GOT3 (cell line): ENCODE measurements around the gene SLC40A1.

Experiments
- DNase-seq: peaks from one replicate; lab custom pipeline; 2025; ENCODE audit warnings: mixed read lengths; lab: John Stamatoyannopoulos, UW

SLC40A1 gene

DNA sequence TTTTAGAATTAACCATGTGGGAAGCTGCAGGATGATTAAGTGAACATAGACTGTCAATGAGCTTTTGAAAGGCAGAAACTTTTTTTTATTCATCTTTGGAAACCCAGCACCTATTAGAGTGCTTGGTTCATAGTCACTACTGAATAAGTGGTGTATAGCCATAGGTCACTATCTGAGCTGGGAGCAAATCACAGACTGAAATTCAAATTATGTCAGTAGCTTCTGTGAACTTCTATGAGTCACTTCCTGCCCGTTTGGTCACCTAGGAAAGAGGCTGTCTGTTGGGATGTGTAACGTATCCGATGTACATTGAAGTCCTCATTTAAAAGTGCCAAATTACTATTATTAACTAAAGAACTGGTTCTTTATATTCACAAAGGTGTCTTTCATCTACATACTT, 20.5 kb upstream of the SLC40A1 start:
- DNase-seq: no peak

DNA sequence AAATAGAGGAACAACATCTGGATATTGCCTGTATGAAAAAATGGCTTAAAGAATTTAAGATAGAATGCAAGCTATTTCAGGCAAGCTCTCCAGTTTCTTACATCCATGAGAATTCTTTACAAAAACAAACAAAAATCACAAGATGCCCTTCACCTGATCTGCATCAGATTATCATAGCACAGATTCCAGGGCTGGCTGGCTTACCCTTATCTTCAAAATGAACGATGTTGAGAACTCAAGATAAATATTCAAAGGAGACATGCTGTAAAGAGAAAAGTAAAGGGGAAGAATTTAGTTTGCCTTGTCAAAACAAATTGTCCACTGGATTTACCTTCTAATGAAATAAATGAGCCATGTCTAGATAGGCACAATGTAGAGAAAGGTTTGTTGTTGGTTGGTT, 18.7 kb upstream of the SLC40A1 start:
- DNase-seq: no peak

DNA sequence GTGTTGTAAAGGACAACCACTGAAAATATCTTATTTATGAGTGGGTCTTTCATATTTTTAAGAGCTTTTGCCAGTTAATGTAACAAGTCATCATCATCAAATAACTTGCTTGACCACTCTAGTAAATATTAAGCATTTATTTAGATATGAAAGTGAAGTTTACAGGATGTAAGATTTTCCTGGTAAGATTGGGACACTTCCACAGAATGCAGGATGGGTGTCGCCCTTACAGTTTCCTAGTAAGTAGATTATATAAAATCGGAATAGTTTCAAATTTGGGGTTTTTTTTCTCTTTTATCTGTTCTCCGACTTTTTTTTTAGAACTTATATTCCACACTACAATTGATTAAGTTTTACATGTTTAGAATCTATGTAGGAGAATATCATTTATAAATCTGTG, 14.8 kb upstream of the SLC40A1 start:
- no peak for DNase-seq

DNA sequence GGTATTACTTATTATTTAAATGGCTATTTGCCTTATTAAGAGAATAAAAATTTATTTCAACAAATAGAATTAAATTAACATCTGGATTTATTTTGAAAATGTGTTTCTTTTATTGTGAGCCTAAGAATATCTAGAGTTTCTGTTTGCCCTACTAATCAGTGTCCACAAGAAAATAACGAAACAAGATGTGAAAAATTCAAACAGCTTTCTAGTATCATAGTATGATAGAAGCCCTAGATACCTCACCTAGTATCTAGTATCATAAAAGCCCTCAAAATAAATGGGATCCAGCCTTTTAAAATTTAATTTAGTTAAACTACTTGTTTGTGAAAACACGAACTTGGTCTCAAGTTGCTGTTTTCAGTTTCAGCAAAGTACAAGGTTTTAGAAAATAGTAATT, 13.7 kb upstream of the SLC40A1 start:
- DNase-seq: no peak

DNA sequence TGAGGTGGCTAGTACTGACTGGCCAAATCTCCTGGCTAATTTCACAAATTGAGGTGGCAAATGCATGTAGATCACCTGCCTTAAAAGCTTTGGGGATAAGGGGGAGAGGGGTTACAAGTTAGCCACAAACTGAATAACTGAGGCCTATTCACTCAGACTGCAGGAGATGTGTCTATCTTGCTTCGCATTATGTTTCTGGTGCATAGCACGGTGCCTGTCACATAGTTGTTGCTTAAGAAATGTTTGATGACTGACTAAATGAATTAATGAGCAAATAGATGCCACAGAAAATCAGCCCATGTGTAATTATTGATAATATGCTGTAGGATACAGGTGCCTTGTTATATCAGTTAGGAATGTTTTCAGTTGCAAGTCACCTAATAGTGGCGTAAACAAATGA, 12.5 kb upstream of the SLC40A1 start:
- no peak for DNase-seq

DNA sequence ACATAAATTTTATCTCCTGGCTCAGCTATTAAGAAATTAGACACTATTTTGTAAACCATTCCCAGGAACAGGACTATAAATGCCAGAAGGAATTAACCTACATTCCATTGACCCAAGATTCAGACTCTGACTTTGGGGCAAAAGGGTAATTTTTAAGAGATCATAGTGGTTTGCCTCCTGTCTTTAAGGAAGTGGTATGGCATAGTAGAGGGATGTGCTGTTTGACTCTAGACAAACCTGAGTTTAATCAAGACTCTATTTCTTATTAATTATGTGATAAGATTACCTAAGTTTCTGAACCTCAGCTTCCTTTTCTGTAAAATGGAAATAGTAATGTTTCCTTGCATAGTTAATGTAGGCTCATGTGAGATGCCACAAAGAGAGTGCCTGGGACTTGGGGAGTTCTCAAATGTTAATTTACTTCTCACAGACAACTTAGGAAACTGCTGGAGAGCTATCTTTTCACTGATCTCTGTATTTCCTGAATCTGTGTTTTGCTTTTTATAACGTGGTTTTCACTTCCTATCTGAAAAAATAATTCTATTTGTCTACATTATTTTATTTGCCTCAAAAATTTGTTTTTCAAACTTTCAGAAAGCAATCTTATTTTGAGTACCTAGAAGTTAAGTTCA, 11.9 kb upstream of the SLC40A1 start:
- no peak for DNase-seq

DNA sequence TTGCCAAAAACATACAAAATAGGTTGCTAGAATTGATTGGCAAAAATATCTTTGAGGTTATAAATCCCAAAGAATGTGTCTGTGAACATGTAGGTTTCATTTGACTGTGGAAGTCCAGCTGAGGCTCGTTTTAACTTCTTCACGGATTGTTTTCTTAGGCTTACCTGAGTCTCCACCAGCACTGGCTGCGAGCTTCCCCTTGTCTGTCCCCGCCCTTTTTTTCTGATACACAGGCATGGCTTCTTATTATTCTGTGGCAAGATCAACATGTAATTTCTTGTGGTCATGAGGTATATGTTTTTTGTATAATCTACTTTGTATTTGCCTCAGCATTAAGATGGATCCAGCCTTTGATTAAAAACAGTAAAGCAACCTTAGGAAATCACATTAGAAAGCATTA, 7.2 kb upstream of the SLC40A1 start:
- no peak for DNase-seq

DNA sequence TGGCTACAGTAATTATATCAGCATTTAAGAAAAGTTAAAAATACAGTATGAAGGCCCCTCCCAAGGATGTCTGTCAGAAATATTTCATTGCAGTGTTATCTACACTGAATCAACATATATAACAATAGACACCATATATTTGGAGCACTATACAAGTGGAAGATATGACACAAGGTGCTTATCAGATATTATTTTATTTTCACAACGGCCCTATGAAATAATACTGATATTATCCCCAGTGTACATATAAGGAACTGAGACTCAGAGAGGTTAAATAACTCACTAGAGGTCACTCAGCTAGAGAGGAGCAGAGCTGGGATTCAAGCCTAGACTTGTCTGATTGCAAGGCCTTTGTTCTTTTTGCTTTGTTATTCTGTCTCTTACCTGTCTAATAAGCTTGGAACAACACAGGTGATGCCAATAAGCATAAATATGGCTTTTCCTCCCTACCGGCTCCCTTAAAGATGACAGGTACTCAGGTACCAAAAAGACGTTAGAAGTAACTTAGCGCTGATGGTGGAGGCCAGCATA, 4.7 kb upstream of the SLC40A1 start:
- no peak for DNase-seq

DNA sequence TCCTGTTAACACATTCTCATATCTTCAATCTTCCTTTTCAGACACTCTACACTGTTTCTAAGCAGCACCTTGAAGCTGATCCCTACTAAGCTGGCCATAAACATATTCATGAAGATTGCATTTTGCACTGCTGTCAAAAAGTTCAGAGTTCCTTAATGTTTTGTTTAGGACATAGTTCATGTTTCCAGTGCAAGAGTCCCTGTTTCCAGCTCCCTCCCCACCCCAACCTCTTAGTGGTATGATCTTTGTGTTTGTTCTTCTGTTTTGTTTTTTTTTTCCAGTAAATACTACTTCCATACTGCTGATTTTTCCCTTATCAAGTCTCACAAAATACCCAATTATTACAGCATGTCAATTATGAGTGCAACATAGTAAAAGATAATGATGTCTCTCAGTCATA, 4.1 kb upstream of the SLC40A1 start:
- DNase-seq: no peak

DNA sequence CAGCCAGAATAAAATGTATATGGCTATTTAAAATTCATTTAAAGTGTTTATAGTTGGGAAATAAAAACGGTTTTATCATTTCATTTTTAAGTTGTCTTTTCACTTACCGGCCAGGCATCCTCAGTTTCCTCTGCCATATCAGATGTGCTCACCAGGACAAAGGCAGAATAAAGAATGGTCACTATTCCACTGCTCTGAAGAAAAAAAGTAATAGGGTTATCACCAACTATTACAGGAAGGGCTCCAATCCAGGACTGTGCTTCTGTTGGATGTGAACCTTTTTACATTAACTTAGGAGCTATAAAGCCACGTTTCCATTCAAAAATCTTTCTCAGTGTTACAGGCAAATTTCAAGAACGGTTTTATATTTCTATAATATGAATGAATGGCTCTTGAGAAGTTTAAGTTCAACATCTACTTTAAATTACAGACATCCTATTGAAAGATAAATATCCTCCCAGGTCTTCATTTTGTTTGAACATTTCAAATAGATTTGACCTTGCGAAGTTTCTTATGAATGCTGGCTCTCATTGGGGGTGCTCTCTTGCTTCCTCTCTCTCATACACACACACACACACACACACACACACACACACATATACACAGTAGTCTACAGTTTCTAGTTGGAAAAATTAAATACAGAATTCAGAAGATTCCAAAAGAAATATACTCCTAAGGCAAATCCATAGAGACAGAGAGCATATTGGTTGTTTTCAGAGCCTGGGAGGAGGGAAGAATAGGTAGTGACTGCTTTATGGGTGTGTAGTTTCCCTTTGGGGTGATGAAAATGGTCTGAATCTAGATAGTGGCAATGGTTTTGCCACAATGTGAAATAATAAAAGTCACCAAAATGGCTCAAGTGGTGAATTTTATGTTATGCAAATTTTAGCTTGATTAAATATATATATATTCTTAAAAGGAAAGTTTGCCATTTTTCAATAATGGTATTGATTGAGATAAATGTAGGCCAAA, 2.9 kb upstream of the SLC40A1 start:
- no peak for DNase-seq

DNA sequence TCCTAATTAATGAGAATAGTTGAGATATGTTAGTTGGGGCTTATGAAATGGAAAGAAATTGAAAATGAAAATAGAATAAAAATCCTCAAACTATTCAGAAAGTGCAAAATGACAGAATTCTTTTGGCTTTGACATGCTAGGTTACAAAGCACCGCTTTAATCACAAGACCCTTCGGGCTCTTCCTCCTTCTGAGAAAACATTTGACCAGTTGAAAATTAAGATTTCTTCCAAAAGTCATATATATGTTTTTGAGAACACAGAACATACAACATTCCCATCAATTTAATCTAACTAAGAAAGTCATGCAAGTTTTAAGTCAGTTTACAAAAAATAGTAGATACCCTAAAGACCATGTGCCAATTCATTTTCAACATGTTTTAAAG, 2.2 kb upstream of the SLC40A1 start:
- DNase-seq: no peak

DNA sequence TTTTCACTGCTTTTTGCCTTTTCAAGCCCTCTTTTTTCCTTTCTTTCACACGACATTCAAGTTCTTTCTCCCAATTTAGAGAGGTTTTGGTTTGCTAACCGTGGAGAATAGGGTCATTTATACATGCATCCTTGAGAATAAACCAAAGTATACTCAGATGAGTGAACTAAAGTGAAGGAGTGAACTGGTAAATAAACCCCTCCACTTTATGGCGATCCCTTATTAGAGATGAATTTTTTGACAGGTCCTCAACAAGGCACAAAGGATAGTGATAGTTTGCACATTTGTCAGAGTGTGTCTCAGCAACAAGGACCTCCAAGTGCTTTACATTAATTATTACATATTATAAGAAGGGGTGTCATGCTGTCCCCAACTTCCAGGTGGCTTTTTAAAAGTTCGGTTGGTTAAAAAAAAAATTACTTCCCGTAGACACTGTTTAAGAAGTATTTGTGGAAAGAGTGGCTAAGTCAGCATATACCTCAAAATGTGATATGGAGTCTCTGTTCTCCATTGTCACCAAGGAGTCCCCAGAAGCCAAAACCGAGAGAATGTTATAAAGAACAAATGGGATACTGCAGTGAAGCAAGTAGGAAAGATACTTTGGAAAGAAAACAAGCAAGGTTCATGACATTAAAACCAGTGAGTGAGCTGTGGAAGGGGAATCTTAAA, 1.7 kb upstream of the SLC40A1 start:
- DNase-seq: no peak

DNA sequence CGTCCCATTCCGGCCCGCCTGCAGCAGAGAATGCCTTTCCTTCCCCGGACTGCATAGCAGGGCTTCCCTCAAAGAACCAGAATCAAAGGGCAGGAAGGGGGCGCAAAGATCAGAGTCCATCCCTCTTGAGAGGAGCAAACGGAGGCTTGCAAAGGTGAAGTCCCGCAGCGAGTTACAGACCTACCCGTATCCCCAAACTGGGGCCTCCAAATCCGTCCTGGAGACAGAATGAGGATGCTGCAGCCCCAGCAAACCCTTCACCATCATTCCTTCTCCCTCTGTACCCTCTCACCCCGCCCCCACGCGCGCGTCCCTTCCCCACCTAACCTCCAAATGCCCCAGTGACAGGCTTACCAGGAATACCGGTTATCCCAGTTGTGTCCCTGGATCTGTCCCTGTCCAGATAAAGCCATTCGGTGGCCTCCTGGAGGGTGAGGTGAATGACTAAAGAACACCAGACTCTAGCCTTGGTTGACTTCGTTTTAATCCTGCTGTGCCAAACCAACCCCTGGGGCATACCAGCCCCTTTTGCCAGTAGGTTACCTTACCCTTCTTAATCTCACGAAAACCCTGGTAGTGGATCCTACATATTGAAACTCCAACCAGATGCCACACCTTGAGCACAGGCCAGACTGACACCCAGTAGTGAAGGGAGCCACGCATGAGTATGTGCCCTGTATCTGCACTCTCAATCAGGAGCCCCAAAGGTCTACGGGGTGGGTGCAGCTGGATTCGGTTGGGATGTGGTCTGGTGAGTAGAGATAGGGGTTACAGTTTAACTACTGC, 961 bp upstream of the SLC40A1 start:
- DNase-seq: no peak

DNA sequence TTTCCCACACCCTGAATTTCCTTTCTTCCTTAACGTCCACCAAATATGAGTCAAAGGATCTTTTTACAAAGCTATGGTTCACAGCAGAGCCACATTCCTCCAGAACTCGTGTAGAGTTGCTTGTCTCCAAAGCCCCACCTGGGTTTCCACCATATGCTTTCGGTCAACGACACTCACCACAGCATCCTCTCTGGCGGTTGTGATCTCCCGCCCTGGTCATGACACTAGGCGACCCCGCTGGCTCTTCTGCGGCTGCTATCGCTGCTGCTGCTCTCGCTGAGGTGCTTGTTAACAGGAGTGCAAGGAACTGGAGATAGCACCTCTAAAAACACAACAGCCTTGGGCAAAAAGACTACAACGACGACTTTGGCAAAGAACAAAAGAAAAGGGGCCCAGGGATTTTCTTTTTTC, 340 bp downstream of the SLC40A1 start:
- no peak for DNase-seq

DNA sequence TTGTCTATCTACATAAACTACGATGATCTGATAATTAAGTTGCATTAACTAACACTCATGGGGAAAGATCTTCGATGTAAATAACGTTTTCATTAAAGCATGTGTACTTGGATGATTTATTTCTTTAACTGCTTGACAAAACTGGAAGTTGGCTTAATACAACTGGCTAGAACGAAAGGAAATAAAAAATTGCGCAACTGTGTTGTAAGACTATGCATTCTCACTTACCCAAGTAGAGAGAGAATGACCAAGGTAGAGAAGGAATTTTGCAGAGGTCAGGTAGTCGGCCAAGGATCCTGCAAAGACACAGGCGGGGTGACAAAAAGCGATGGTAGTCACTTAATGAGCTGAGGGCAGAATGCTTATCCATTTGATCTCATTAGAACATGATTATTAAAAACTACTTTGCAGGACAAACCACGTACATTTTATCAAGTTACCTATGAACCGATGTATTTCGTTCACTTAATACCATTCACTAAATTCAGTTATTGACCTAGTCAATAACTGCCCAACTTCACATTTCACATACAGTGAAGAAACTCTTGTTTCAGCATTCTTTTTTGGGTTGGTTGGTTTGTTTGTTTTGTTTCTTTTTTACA, 900 bp downstream of the SLC40A1 start:
- DNase-seq: no peak

DNA sequence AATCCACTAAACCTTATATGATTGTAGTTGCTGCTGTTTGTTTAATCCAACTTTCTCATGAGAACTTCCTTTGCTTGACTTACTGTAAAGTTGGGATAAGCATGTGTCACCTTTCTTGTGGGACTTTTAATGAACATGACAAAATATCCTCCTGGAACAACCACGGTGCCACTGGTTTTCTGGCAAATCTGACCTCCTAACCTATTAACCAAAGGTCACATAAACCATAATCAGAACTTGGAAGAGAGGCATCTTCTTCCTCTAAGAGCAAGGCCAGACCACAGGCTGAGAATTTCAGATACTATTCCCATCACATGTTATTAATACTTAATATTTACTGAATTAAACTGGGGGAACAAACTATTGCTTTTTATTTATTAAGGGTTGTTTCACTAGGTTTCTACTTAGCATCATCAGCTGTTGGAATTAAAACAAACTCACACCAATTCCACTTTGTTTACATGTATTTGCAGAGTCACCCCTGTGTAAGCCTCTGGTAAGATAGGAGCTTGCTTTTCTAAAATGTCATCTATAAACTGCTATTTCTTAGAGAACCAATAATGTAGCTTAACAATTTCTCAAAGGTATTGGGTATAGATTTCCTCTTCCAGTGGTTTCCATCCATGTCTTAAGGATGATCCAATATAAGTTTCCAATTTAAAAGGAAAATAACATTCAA, 2.2 kb downstream of the SLC40A1 start:
- DNase-seq: no peak

DNA sequence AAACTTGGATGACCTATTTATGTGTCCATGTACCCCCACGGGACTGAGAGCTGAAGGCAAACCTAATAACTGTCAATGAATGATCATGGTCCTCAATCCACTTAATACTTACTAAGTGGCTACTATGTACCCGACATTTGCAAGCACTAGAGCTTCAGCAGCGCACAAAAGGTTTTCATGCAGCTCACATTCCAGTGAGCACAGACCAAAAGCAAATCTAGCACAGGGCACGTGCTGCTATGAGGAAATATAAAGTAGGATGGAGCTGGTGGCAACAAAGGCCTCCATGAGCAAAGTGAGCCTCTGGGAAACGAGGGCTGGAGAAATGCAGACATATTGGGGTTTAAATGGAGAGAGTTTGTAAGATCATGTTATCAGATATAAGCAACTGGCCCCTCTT, 3.5 kb downstream of the SLC40A1 start:
- no peak for DNase-seq

DNA sequence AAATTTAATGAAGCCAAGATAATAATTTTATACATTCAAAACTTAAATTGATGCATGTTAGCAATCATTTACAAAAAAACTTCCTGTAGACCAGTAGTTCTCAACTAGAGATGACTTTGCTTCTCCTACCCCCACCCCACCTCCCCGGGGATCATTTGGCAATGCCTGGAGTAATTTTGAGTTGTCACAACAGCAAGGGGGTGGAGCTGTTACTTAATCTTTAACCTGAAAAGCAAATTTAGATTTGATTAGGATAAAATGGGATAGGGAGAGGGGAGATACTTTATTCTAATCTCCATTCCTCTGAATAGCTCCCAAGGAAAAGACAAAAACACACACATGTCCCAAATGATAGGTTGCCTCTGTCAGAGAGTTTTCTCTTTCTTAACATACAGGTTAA, 4.2 kb downstream of the SLC40A1 start:
- DNase-seq: no peak

DNA sequence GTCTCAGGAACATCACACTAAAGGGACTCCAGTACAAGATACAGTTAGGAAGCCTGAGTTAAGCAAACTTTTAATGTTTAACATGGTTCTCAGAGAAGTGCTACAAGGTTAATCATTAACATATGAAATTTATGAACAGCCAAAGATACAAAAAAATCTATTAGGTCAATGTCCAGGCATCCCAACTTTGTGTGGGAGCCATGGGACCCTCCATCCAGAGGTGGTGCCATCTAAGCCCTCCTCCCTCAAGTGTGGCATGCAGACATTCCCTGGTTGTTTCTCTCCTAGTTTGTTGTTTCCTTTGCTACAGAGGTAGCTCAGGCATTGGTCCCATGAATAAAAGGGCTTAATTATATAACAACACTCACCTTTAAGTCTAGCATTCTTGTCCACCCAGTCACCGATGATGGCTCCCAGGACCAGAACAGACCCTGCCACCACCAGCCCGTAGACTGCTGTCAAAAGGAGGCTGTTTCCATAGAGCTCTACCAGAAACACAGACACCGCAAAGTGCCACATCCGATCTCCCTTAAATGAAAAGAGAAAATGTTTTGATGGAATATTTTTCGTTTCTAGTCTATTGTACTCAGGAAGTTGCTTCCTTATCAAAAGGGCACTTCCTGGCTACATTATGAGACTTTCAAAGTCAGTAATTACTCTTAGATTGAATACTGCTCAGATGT, 5.7 kb downstream of the SLC40A1 start:
- no peak for DNase-seq

DNA sequence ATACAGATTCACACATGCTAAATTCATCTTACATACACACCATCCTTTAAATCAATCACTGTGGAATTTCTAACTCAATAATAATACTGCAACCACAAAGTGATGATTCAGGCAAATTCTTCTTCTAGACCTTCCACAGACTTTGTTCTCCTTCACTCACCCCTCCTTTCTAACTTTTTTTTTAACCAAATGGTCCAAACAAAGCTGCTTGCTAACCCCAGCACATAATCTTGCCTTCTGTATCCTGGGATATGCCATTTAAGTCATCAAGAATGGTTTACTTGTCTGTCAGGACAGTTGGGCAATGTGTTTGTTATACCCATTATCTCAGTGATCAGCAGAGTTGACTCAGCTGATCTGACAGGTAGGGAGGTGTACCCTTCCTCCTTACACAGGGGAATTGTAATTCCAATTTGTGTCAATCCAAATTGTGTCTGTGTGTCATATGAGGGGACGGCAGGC, 10.0 kb downstream of the SLC40A1 start:
- DNase-seq: no peak
